IPS DF 4.7 (cell line): ENCODE measurements around the gene SERPINA10.
"Not testable (repeated sequence)": the region's sequence is repeated elsewhere in the genome, so short reads cannot be mapped to it uniquely, and the experiment has no call there.

Experiments used
- DNase-seq: peaks from one replicate; pipeline ENCODE4 v3.0.0-alpha.2; 2013; ENCODE audit warnings: low spot score; ENCODE audit errors: extremely low read depth

SERPINA10 gene

DNA sequence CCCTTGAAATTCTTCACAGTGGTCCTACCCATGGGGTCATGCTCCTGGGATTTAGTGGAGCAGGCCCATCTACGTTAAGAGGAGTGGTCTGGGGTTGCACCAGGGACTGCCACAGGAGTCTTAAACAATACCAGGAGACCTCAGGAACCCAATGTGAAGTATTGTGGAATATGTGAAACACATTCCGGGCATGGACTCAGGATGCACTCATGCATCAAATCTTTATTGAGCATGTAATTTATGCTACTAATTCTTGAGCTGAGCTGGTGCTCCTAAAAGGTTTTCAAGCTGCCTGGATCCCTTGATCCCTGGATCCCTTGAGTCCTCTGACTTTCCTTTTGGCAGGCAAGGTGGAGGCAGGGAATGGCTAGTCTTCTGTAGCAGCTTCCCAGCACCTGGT is 8.8 kb downstream of the SERPINA10 start:
- DNase-seq: no peak

DNA sequence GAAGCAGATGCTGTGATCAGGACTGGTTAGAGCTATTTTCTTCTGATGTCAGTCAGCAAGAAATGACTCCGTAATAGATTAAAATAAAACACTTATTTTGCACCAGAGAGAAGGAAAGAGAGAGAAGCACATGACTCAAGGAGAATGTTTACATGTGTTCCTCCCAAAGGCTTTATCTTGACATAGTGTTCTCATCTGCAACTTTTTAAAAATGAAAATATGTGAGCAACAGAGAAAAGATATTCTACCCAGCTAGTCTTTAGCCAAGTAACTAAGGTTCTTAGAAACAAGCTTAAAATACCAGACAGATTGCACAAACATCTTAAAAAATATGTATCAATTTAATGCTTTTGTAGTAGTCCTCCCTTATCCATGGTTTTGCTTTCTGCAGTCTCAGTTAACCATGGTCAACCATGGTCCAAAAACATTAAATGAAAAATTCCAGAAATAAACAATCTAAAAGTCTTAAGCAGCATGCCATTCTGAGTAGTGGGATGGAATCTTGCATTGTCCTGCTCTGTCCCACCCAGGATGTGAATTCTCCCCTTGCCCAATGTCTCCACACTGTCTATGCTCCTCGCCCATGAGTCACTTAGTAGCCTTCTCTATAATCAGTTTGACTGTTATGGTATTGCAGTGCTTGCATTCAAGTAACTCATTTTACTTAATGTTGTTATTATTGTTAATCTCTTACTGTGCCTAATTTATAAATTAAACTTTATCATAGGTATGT is 9.9 kb downstream of the SERPINA10 start:
- no peak for DNase-seq

DNA sequence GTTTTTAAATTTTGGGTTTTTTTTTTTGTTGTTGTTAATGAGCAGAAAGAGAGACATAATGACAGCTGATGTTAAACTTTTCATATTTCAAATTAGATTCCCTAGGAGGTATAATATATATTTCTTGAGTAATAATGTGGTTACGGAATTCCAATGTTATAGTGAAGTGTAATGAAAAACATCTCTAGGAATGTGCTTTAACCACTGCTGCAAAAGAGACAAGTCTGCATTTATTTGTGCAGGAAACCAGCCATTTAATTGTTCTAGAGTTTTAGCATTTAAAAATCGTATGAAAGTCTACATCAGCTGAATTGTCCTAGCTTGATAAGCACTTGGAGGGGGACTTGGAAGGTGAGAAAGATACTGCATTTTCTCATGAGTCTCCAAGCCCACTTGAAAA is 14.3 kb downstream of the SERPINA10 start:
- no peak for DNase-seq

DNA sequence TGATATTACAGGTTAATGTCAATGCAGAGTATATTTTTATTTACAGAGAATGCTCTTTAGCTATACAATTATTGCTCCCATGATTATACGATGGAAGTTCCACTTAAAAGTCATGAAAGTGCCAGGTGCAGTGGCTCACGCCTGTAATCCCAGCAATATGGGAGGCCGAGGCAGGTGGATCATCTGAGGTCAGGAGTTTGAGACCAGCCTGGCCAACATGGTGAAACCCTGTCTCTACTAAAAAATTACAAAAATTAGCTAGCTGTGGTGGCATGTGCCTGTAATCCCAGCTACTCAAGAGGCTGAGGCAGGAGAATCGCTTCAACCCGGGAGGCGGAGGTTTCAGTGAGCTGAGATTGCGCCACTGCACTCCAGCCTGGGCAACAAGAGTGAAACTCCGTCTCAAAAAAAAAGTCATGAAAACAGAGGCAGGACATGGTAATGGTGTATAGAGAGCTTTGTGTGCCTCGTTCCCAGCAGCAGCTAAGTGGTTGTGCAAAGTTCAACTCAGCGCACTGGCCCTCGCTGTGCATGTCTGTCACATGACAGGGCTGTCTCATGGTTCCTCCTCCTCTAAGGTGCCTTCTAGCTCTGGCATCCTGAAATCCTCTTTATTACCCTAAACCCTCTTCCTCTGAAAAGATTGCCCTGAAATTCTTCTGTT is 16.0 kb downstream of the SERPINA10 start:
- DNase-seq: not testable (repeated sequence)

DNA sequence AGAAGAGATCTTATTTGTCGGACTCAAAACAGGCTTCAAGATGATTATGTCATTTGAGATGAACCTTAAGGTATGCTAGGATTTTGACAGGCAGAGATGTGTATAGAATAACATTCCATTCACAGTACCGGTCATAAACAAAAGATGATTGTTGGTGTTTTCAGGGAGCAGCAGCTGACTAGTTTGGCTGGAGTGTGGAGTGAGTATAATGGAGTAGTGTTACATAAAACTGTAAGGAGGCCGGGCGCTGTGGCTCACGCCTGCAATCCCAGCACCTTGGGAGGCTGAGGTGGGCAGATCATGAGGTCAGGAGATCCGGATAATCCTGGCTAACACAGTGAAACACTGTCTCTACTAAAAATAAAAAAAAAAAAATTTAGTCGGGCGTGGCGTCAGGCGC is 23.9 kb downstream of the SERPINA10 start:
- DNase-seq: no peak

DNA sequence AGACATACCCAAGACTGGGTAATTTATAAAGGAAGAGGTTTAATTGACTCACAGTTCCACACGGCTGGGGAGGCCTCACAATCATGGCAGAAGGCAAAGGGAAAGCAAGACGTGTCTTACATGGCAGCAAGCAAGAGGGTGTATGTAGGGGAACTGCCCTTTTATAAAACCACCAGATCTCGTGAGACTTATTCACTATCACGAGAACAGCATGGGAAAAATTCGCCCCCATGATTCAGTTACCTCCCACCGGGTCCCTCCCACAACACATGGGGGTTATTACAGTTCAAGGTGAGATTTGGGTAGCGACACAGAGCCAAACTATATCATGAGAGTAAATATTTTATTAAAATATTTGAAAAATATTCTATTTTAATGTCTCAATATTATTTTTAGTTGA is 24.5 kb downstream of the SERPINA10 start:
- not testable (repeated sequence) for DNase-seq

DNA sequence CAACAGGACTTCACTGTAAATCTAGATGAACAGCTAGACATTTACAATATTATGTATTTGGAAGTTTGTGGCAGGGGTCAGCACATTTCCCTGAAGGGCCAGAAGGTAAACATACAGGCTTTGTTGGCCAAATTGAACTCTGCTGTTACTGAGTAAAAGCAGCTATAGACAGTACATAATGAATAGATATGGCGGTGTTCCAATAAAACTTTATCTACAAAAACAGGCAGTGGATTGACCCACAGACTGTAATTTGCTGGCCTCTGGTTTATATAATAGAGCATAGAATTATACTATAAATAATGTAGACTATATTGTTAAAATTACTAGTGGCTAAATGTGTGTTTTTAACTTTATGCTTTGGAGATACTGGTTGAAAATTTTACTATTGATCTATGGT is 25.7 kb downstream of the SERPINA10 start:
- no peak for DNase-seq

DNA sequence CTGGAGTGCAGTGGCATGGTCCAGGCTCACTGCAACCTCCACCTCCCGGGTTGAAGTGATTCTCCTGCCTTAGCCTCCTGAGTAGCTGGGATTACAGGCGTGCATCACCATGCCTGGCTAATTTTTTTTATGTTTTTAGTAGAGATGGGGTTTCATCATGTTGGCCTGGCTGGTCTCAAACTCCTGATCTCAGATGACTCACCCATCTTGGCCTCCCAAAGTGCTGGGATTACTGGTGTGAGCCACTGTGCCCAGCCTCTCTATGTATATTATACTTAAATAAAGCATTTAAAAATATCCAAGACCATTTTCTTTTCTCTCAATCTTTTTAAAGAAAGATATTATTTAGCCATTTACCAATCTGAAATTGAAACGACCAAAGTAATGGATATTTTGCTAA is 28.9 kb downstream of the SERPINA10 start:
- DNase-seq: not testable (repeated sequence)

DNA sequence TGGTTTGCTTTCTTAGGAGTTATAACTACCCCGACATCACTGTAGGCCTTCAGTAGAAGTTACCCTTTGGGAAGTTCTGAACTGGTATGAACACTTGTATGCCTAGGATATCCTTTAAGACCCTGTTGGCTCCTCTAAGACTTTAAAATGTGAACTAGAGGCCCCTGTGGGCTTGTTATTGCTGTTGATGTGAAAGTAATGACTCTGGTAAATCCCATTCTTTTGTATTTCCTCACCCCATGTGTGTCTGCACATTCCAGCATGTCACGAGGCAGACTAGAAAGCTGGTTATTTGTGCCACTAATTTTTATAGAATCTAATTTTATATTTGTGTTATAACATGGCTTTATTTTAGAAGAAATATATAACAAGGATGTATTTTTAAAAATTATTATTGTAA is 48.9 kb downstream of the SERPINA10 start:
- no peak for DNase-seq

DNA sequence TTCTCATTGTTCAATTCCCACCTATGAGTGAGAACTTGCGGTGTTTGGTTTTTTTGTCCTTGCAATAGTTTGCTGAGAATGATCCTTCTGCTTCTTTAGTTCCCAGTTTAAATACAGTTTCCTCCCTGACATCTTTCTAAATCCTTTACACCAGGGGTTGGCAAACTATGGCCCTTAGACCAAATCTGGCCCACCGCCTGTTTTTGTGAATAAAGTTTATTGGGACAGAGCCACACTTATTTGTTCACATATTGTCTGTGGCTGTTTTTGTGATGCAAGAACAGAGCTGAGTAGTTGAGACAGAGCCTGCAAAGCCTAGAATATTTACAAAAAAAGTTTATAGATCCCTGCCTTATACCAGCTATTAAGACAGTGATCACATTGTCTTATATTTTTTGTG is 53.7 kb downstream of the SERPINA10 start:
- no peak for DNase-seq

DNA sequence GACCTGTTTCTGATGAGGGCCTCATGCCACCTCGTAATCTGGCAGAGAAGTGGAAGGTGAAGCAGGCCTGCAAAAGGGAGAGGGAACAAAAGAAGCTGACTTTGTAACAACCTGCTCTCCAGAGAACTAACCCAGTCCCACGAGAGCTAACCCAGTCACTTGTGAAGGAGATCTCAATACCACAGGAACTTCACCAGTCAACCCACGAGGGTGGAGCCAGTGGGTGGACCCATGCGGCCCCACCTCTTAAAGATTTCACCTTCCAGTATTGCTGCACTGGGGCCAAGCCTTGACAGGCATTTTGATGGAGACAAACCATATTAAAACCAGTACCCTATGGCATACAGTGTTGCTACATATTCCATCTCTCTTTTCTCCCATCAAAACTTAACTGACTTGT is 55.1 kb downstream of the SERPINA10 start:
- no peak for DNase-seq

DNA sequence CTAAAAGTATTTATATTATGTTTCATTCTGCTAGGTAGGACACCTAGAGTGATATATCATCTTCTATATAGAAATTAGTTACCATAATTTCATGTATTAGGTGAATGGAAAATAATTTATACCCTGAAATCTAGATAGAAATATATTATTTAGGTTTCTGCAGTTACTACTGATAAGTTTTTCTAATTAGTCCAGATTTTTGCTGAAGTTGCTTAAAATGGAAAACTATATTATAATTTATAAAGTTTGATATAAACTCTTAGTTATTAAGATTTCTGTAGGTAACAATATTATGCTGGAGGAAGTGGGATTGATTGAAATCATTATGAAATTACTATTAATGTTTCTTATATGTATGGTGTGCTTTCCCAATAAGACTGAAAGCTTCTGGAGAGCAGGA is 56.0 kb downstream of the SERPINA10 start:
- DNase-seq: no peak
